ENCODE measurements around the gene PAK5. TPM values are rescaled to one million over a fixed set of nuclear protein-coding genes. Genes with fewer than 3 reads are reported as not detected.

PAK5 gene
- total RNA-seq, 4 donors from 2014 or later: 0.04 to 0.34 (median 0.24) TPM

GRCh38 chr20:9583151-9583550, 255.7 kb downstream of the PAK5 start:
- Histone ChIP-seq H3K27ac (no peak overlapping the region), H3K4me1 (no peaks in the 10 kb centered on the region), H3K4me3 (no peak overlapping the region), H3K9me3 (no peaks in the 10 kb centered on the region), H3K36me3 (no peaks in the 10 kb centered on the region), H3K27me3 (no peaks in the 10 kb centered on the region)
- no peak for DNase-seq
- no peak for TF ChIP-seq CTCF (IDR thresholded peaks at IDR 0.05)
- TF ChIP-seq POLR2A (IDR thresholded peaks at IDR 0.05): no peak
- intact Hi-C loops (cut with DNase I): no loop called here

GRCh38 chr20:9582137-9582536, 256.7 kb downstream of the PAK5 start:
- Histone ChIP-seq H3K9me3 (no peaks in the 10 kb centered on the region), H3K4me3 (no peak overlapping the region), H3K4me1 (no peaks in the 10 kb centered on the region), H3K36me3 (no peaks in the 10 kb centered on the region), H3K27me3 (no peaks in the 10 kb centered on the region), H3K27ac (no peak overlapping the region)
- DNase-seq: no peak
- intact Hi-C loops (cut with DNase I): no loop called here
- no peak for TF ChIP-seq CTCF (IDR thresholded peaks at IDR 0.05)
- TF ChIP-seq POLR2A (IDR thresholded peaks at IDR 0.05): no peak
- WGBS, 2 donors: 83 to 93% methylated on average over 5 of the region's 5 CpGs

- H3K4me1 ChIP-seq: no peaks in the 10 kb centered on the region
- no peak for TF ChIP-seq CTCF (IDR thresholded peaks at IDR 0.05)
- TF ChIP-seq POLR2A (IDR thresholded peaks at IDR 0.05): no peak
- no peaks in the 10 kb centered on the region for H3K9me3 ChIP-seq
- intact Hi-C loops (cut with DNase I): no loop called here
- WGBS, 2 donors: 62 to 81% methylated on average over 4 of the region's 4 CpGs
- no peak for DNase-seq
- H3K27me3 ChIP-seq: no peaks in the 10 kb centered on the region
- no peaks in the 10 kb centered on the region for H3K36me3 ChIP-seq
- no peak overlapping the region for H3K4me3 ChIP-seq
- no peak overlapping the region for H3K27ac ChIP-seq
Measured at GRCh38 chr20:9581509-9581908, 257.4 kb downstream of the PAK5 start.

GRCh38 chr20:9578594-9578993, 260.3 kb downstream of the PAK5 start:
- Histone ChIP-seq H3K4me3 (no peak overlapping the region), H3K27me3 (no peaks in the 10 kb centered on the region), H3K27ac (no peak overlapping the region), H3K36me3 (no peaks in the 10 kb centered on the region), H3K9me3 (no peaks in the 10 kb centered on the region), H3K4me1 (no peaks in the 10 kb centered on the region)
- TF ChIP-seq CTCF (IDR thresholded peaks at IDR 0.05): no peak
- TF ChIP-seq POLR2A (IDR thresholded peaks at IDR 0.05): no peak
- 59 to 71% methylated on average over 2 of the region's 2 CpGs for WGBS, 2 donors
- intact Hi-C loops (cut with DNase I): no loop called here
- DNase-seq: no peak

GRCh38 chr20:9577397-9577796, 261.5 kb downstream of the PAK5 start:
- WGBS, 2 donors: 83 to 90% methylated on average over 7 of the region's 7 CpGs
- H3K4me3 ChIP-seq: no peak overlapping the region
- no peak for DNase-seq
- H3K4me1 ChIP-seq: no peaks in the 10 kb centered on the region
- no peaks in the 10 kb centered on the region for H3K9me3 ChIP-seq
- intact Hi-C loops (cut with DNase I): no loop called here
- H3K27me3 ChIP-seq: no peaks in the 10 kb centered on the region
- H3K27ac ChIP-seq: no peak overlapping the region
- TF ChIP-seq CTCF (IDR thresholded peaks at IDR 0.05) (no peak), POLR2A (IDR thresholded peaks at IDR 0.05) (no peak)
- H3K36me3 ChIP-seq: no peaks in the 10 kb centered on the region

All from esophagus squamous epithelium (tissue), 5 donors.